Right lobe of liver (tissue), 6 donors: ENCODE data around the gene SNED1. TPM values are rescaled to one million over a fixed set of nuclear protein-coding genes. Genes with fewer than 3 reads are reported as not detected.
A peak's percentile ranks its signal among the peaks of the same experiment; 100 is the strongest.

Source experiments
- ATAC-seq, 4 donors: fragments of 200-7000 bp; cut with Tn5 transposase; one replicate each; pipeline ENCODE4 v1.9.1; 2020; ENCODE audit warnings: mild to moderate bottlenecking in 4 of 4, moderate library complexity in 4 of 4
- DNase-seq, 3 donors: peaks; one replicate each; pipeline ENCODE4 v3.0.0-alpha.2; 2020
- H3K27ac ChIP-seq, 3 donors: fragments of 200-600 bp; one replicate each; pipeline ENCODE4 v1.8.0; 2022
- H3K27me3 ChIP-seq, 2 donors: fragments of 200-600 bp; one replicate each; pipeline ENCODE4 v1.8.0; 2022
- H3K36me3 ChIP-seq, 4 donors: fragments of 200-600 bp; sonication (generic) in 1 of 4; one replicate each; pipeline versions ENCODE4 v1.5.1 to v1.8.0; 2017 to 2022; ENCODE audit warnings: control low read depth in 1 of 4
- H3K4me1 ChIP-seq, 4 donors: fragments of 200-600 bp; sonication (generic) in 1 of 4; one replicate each; pipeline versions ENCODE4 v1.5.1 to v1.8.0; 2017 to 2022; ENCODE audit warnings: control low read depth in 1 of 4
- H3K4me3 ChIP-seq, 3 donors: fragments of 200-600 bp; one replicate each; pipeline ENCODE4 v1.8.0; 2022
- H3K9me3 ChIP-seq, 4 donors: fragments of 200-600 bp; sonication (generic) in 1 of 4; one replicate each; pipeline versions ENCODE4 v1.5.1 to v1.8.0; 2017 to 2022; ENCODE audit warnings: control low read depth in 1 of 4
- POLR2A ChIP-seq: fragments of 450-650 bp; IDR thresholded peaks from one replicate; pipeline ENCODE4 v1.6.1; 2017; ENCODE audit warnings: antibody characterized with exemption, mild to moderate bottlenecking
- WGBS: methylation state at CpG from one replicate; pipeline ENCODE4 v1.1.6; 2018; ENCODE audit warnings: low coverage, low lambda C conversion rate; ENCODE audit not compliant: insufficient coverage; ENCODE audit errors: missing lambda C conversion rate; 5-methylcytosine and 5-hydroxymethylcytosine counted together
- intact Hi-C, 2 donors: fragments of 100-400 bp; cut with DNase I; formaldehyde crosslinking; loops; one replicate each; pipeline versions ENCODE4 v1.11.2 to v1.14.1; 2022
- total RNA-seq, 6 experiments: library from RNA; depleted of rRNA in 2 of 6; stranded (reverse); fragments of >200 nt in 2 of 6; fragmentation: NEBNext Ultra II Directional in 3 of 6; extraction: Animal tissue kit (Norgen Biotek cat#: 25700) in 3 of 6; gene quantifications; one replicate each; pipeline versions ENCODE4 v1.1.0 to v1.2.4, GENCODE V29; 2016 to 2023
- TF ChIP-seq, protein P1 (sequence below), 4 donors: fragments of 200-600 bp in 3 of 4; fragments of 450-650 bp in 1 of 4; IDR thresholded peaks; one replicate each; pipeline versions ENCODE4 v1.5.1 to v1.8.0; 2016 to 2022; ENCODE audit warnings: antibody characterized with exemption in 4 of 4, mild to moderate bottlenecking in 2 of 4
- donor health status: DM: no; HTN: yes; CAD: no.
- donor health status: DM: no; HTN: no; CAD: no.
- donor health status: DM: no; HTN: no; CAD: no.
- donor health status: DM: no; HTN: yes; CAD: no.
- donor health status: DM: no; HTN: yes; CAD: no.

SNED1 gene
- total RNA-seq, 6 experiments from 2014 or later: 7.4 to 27.8 (median 13.2) TPM

DNA sequence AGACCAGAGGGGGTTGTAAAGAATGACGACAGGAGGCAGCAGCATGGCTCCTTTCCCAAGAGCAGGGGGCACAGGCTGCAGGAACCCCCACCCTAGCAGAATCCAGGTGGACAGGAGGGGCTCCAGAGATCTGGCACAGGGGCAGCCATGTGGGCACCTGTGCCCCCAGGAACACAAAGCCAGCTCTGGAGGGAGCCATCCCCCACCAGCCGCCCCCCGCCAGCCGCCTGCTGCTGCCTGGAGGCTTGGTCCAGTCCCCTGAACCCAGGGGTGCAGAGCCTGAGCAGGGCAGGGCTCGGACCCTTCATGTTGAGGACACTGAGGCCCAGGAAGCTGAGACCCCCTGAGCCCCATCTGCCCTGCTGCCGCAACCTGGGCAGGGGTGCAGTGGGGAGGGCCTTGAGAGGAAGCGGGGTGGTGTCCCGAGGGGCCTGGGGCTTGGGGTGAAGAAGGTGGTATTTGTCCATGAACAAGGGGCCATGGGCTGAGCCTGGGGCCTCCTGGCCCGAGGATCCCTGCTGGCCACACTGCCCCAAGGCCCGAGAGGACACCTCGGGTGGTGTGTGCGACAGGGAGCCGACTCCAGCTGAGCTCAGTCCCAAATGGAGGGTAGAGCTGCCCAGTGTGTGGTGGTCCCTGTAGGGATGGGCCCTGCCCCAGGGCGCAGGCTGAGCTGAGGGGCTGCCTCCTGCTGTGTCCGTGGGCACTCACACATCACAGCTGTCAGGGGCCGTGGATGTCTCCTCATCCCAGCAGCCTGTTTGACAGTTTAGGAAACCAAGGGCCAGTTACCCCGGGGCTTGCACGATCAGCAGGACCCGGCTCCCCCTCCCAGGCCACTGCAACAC, 39.8 kb upstream of the SNED1 start:
- DNase-seq (no peak), ATAC-seq (no peak)
- Histone ChIP-seq H3K4me3 (no peak overlapping the region), H3K27me3 (no peaks in the 10 kb centered on the region), H3K27ac (no peak overlapping the region), H3K36me3 (no peaks in the 10 kb centered on the region), H3K9me3 (no peaks in the 10 kb centered on the region), H3K4me1 (peaks cover 0 to 12% (median 3%) of the 10 kb centered on the region in 4 donors)
- intact Hi-C loops: no loop called here
- no peak for TF ChIP-seq POLR2A
- TF ChIP-seq, protein P1, sequence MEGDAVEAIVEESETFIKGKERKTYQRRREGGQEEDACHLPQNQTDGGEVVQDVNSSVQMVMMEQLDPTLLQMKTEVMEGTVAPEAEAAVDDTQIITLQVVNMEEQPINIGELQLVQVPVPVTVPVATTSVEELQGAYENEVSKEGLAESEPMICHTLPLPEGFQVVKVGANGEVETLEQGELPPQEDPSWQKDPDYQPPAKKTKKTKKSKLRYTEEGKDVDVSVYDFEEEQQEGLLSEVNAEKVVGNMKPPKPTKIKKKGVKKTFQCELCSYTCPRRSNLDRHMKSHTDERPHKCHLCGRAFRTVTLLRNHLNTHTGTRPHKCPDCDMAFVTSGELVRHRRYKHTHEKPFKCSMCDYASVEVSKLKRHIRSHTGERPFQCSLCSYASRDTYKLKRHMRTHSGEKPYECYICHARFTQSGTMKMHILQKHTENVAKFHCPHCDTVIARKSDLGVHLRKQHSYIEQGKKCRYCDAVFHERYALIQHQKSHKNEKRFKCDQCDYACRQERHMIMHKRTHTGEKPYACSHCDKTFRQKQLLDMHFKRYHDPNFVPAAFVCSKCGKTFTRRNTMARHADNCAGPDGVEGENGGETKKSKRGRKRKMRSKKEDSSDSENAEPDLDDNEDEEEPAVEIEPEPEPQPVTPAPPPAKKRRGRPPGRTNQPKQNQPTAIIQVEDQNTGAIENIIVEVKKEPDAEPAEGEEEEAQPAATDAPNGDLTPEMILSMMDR (IDR thresholded peaks at IDR 0.05): no peak
- WGBS: no CpG with 5 or more reads among the region's 19 CpGs

DNA sequence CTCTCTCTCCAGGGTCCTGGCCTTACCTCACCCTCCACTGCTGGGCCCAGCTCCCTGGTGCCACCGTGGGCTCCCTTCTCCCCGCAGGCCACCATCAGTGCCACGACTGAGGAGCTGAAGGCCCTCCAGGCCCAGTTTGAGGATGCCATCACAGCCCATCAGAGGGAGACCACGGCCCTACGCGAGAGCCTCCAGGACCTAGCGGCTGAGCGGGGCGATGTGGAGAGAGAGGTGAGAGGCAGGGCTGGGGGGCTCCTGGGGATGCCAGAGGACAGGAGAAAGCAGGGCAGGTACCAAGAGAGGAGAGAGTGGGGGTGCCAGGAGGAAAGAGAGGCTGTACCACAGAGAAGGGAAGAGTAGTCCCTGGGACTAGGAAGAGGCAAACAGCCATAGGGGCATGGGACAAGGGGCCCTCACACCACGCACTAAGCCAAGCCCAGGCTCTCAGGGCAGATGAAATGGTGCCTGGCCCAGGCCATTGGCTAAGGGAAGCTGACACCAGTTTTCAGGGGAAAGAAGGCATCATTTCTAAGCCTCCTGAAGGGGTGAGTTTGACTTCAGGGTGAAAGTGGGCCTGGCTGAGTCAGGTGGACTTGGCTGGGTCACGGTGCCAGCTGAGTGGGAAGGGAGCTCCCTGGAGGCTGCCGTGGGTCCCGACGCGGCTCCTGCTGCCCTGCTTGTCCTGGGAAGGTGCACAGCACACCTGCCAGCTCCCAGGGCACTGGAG, 39.0 kb upstream of the SNED1 start:
- intact Hi-C loops: no loop called here
- Histone ChIP-seq H3K9me3 (no peaks in the 10 kb centered on the region), H3K36me3 (no peaks in the 10 kb centered on the region), H3K27me3 (no peaks in the 10 kb centered on the region), H3K27ac (no peak overlapping the region), H3K4me3 (no peak overlapping the region), H3K4me1 (peaks cover 0 to 12% (median 3%) of the 10 kb centered on the region in 4 donors)
- ATAC-seq (no peak), DNase-seq (no peak)
- 100% methylated on average over 4 of the region's 15 CpGs for WGBS
- no peak for TF ChIP-seq POLR2A
- TF ChIP-seq, protein P1 (IDR thresholded peaks at IDR 0.05): no peak

DNA sequence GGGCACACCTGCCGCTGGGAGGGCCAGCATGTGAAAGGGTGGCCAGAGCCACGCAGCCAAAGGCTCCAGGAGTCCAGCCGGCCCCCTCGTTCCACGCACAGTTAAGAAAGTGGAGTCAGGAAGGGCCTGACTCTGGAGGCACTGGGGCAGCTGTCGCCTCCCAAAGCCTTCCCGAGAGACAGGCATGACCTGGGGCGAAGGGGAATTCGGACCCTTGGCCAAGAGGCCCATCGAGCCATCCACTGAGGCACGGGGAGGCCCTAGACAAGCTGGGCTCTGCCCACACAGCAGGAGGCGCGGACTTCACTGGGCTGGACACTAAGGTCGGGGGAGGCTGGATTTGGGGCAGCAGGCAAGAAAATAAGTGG, 38.5 kb upstream of the SNED1 start:
- H3K27me3 ChIP-seq: no peaks in the 10 kb centered on the region
- H3K4me1 ChIP-seq: peaks cover 0 to 12% (median 3%) of the 10 kb centered on the region in 4 donors
- no peaks in the 10 kb centered on the region for H3K9me3 ChIP-seq
- ATAC-seq: no peak
- no peak for TF ChIP-seq POLR2A
- TF ChIP-seq, protein P1 (IDR thresholded peaks at IDR 0.05): no peak
- no peak overlapping the region for H3K4me3 ChIP-seq
- intact Hi-C loops: no loop called here
- WGBS: 92% methylated on average over 2 of the region's 14 CpGs
- H3K36me3 ChIP-seq: no peaks in the 10 kb centered on the region
- DNase-seq: no peak
- no peak overlapping the region for H3K27ac ChIP-seq

DNA sequence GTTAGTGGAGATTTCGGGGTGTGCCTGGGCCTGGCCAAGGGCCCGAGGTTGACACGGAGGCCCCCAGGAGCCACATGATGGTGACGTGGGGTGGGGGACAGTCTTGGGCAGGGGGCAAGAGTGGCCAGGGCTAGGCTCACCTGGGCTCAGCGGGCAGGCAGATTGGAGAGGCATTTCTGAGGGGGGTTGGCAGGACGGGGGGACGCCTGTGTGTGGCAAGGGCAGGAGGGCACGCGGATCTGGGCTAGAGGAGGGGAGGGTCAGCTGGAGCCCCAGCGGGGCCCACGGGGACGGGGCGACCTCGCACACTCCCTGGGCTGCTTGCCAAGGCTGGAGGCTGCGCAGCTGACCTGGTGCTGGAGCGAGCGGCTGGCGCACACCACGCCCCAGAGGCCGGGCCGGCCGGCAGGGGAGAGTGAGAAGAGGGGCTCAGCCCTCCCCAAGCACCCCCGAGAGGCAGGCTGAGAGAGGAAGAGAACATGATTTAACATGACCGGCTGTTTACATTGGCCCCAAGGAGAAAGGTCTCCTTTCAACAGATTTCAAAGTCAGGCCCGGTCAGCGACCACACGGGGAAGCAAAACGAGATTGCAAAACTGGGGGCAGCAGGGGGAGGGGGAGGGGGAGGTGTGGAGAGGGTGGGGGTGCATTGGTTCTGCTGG, 38.0 kb upstream of the SNED1 start:
- DNase-seq (peak; percentile 62 to 81 (median 75)), ATAC-seq (peak; percentile 50 to 65 (median 56))
- Histone ChIP-seq H3K27me3 (no peaks in the 10 kb centered on the region), H3K36me3 (no peaks in the 10 kb centered on the region), H3K27ac (peak overlapping the region in 1 of 3 donors; percentile 24), H3K4me3 (no peak overlapping the region), H3K9me3 (no peaks in the 10 kb centered on the region), H3K4me1 (peaks cover 0 to 12% (median 3%) of the 10 kb centered on the region in 4 donors)
- intact Hi-C loops: no loop called here
- TF ChIP-seq POLR2A: no peak
- TF ChIP-seq, protein P1 (IDR thresholded peaks at IDR 0.05): no peak
- WGBS: 14% methylated on average over 10 of the region's 28 CpGs
